Middle frontal gyrus (tissue), 1 donor: ENCODE measurements around the gene PCDHGC5.

Source experiments
- DNase-seq: peaks from one replicate; pipeline ENCODE4 v3.0.0-alpha.2; 2015; ENCODE audit warnings: low spot score; ENCODE audit errors: extremely low spot score

Gene PCDHGC5

DNA sequence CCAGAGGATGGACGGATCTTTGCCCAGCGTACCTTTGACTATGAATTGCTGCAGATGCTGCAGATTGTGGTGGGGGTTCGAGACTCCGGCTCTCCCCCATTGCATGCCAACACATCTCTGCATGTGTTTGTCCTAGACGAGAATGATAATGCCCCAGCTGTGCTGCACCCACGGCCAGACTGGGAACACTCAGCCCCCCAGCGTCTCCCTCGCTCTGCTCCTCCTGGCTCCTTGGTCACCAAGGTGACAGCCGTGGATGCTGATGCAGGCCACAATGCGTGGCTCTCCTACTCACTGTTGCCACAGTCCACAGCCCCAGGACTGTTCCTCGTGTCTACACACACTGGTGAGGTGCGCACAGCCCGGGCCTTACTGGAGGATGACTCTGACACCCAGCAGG is 1.9 kb downstream of the PCDHGC5 start:
- DNase-seq, result no peak

- DNase-seq, result no peak
Measured at GRCh38 chr5:141491323-141492167, 2.7 kb downstream of the PCDHGC5 start.

GRCh38 chr5:141492168-141492885 is 3.4 kb downstream of the PCDHGC5 start:
- no peak for DNase-seq

- DNase-seq, result no peak
Measured at GRCh38 chr5:141493500-141494422, 4.9 kb downstream of the PCDHGC5 start.

- DNase-seq, result no peak
Measured at GRCh38 chr5:141494761-141495452, 6.0 kb downstream of the PCDHGC5 start.

DNA sequence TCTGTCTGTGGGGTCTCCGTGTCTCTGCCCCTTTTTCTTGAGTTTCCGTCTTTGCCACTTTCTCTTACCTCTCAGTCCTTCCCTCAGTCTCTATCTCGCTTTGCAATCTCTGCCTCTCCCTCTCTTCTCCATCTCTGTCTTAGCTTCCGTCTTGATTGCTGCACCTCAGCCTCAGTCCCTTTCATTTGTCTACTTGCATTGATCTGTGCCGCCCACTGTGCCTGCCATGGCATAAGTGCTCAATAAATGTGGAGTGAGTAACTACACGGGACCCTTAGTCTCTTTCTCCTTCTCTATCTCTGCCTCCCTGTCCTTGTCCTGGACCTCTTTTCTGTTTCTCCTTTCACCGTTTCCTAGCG is 6.6 kb downstream of the PCDHGC5 start:
- DNase-seq, result no peak

GRCh38 chr5:141496038-141496437 is 7.2 kb downstream of the PCDHGC5 start:
- no peak for DNase-seq

DNA sequence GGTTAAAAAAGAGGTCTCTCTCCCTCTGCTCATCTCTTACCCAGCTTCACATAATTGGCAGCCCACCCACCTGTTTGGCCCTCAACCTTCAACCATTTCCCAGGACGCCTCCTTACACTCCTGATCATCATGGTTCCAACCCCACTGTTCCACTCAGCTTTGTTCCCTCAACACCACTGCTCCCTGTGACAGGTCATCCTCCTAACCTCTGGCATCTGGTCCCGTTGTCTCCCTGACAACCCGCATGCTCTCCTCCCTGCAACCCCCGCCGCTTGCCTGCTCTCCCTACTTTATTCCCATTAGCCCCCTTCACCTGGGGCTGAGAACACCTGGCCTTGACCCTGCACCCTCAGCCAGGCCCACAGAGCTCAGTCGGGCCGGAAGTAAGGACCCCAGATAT is 12.9 kb downstream of the PCDHGC5 start:
- DNase-seq, result no peak

DNA sequence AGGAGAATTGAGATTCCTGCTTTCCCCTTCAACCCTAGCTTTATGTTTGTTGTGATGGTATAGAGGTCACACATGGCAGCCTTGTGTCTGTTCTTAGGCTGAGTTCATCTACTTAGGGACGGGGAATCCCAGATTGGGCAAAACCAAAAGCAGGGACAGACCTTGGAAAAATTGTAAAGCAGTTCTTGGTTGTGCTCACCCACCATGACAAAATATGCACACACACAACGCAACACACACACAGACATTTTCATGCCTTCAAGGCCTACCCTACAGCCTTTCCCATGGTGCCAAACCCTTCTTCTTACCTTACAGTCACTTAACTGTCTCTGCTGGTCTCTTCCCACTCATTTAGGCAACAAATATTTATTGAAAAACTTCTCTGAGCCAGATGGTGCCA is 14.8 kb downstream of the PCDHGC5 start:
- no peak for DNase-seq

DNA sequence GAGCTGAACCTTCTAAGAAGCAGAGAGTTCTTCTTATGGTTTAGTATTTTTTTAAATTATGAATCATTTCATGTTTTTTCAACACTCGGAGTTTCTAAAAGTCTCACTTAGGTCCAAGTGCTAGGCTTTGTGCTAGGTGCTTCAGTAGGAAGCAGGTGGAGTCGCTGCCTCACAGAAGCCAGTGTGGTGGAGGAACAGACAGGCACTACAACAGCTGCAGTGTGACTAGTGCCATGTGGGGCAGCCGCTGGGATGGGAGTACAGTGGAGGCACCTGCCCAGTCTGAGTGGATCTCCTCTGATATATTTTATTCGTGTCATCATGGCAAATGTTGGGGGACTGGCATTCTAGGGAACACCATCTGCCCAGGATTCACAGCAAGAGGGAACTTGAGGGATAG is 15.3 kb downstream of the PCDHGC5 start:
- DNase-seq, result no peak

- no peak for DNase-seq
Measured at GRCh38 chr5:141506381-141507155, 17.7 kb downstream of the PCDHGC5 start.

- no peak for DNase-seq
Measured at GRCh38 chr5:141507387-141508091, 18.7 kb downstream of the PCDHGC5 start.

- no peak for DNase-seq
Measured at GRCh38 chr5:141508440-141508797, 19.5 kb downstream of the PCDHGC5 start.

GRCh38 chr5:141508798-141509611 is 20.1 kb downstream of the PCDHGC5 start:
- DNase-seq, result no peak

DNA sequence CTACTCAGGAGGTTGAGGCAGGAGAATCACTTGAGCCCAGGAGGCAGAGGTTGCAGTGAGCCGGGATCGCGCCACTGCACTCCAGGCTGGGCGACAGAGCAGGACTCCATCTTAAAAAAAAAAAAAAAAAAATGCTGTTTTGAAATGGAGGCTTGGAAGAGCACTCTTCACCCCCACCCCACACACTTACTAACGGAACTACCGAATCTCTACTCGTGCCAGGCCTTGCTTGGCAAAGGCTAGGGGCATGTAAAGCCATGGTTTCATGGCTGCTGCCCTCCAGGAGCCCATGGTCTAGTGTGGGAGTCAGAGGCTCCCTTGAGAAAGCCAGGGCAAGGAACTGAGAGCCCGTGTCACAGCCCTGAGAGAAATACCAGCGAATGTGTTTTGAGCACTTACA is 21.3 kb downstream of the PCDHGC5 start:
- DNase-seq, result no peak

GRCh38 chr5:141510850-141511601 is 22.1 kb downstream of the PCDHGC5 start:
- DNase-seq, result no peak

DNA sequence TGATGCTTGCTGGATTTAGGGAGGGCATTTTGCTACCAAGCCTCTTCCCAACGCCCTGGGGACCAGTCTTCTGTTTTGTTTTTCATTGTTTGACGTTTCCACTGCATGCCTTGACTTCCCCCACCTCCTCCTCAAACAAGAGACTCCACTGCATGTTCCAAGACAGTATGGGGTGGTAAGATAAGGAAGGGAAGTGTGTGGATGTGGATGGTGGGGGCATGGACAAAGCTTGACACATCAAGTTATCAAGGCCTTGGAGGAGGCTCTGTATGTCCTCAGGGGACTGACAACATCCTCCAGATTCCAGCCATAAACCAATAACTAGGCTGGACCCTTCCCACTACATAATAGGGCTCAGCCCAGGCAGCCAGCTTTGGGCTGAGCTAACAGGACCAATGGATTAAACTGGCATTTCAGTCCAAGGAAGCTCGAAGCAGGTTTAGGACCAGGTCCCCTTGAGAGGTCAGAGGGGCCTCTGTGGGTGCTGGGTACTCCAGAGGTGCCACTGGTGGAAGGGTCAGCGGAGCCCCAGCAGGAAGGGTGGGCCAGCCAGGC is 23.0 kb downstream of the PCDHGC5 start:
- DNase-seq, result no peak

DNA sequence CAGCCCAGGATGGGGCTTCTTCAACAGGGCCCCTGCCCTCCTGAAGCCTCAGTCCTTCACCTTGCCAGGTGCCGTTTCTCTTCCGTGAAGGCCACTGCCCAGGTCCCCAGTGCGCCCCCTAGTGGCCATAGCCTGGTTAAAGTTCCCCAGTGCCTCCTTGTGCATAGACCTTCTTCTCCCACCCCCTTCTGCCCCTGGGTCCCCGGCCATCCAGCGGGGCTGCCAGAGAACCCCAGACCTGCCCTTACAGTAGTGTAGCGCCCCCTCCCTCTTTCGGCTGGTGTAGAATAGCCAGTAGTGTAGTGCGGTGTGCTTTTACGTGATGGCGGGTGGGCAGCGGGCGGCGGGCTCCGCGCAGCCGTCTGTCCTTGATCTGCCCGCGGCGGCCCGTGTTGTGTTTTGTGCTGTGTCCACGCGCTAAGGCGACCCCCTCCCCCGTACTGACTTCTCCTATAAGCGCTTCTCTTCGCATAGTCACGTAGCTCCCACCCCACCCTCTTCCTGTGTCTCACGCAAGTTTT is 23.6 kb downstream of the PCDHGC5 start:
- no peak for DNase-seq
